H9 (cell line): Measurements from ENCODE around the gene CHGA. TPM values are rescaled to one million over a fixed set of nuclear protein-coding genes. Genes with fewer than 3 reads are reported as not detected.

Source experiments
- DNase-seq: peaks from one replicate; pipeline ENCODE4 v3.0.0-alpha.2; 2017
- H2AFZ ChIP-seq: one replicate; pipeline ENCODE4 v1.6.1; 2013; ENCODE audit warnings: mild to moderate bottlenecking, low read length, control low read depth, moderate library complexity
- H2AK5ac ChIP-seq: 2 replicates; pipeline ENCODE4 v1.6.1; 2013; ENCODE audit warnings: low read length, control low read depth, mixed read lengths; ENCODE audit not compliant: insufficient read length
- H2BK120ac ChIP-seq: one replicate; pipeline ENCODE4 v1.6.1; 2013; ENCODE audit warnings: low read depth, mild to moderate bottlenecking, low read length, control low read depth, inconsistent platforms; ENCODE audit not compliant: poor library complexity, severe bottlenecking
- H2BK12ac ChIP-seq: 2 replicates; pipeline ENCODE4 v1.6.1; 2013; ENCODE audit warnings: low read length, control low read depth, mixed read lengths, low read depth; ENCODE audit not compliant: insufficient read length
- H2BK15ac ChIP-seq: 2 replicates; pipeline ENCODE4 v1.6.1; 2013; ENCODE audit warnings: low read depth, low read length, control low read depth
- H2BK20ac ChIP-seq: one replicate; pipeline ENCODE4 v1.6.1; 2013; ENCODE audit warnings: low read depth, mild to moderate bottlenecking, low read length, control low read depth, inconsistent platforms; ENCODE audit not compliant: poor library complexity, severe bottlenecking
- H2BK5ac ChIP-seq: 2 replicates; pipeline ENCODE4 v1.6.1; 2013; ENCODE audit warnings: low read length, control low read depth, mixed read lengths; ENCODE audit not compliant: insufficient read length
- H3K14ac ChIP-seq: 2 replicates; pipeline ENCODE4 v1.6.1; 2013; ENCODE audit warnings: low read length, control low read depth; ENCODE audit not compliant: insufficient read depth
- H3K18ac ChIP-seq: 2 replicates; pipeline ENCODE4 v1.6.1; 2013; ENCODE audit warnings: low read depth, mild to moderate bottlenecking, mixed read lengths, low read length, control low read depth; ENCODE audit not compliant: insufficient read length
- H3K23ac ChIP-seq: 2 replicates; pipeline ENCODE4 v1.6.1; 2013; ENCODE audit warnings: low read length, control low read depth, mixed read lengths, low read depth; ENCODE audit not compliant: insufficient read length
- H3K23me2 ChIP-seq: 2 replicates; pipeline ENCODE4 v1.6.1; 2013; ENCODE audit warnings: low read depth, mild to moderate bottlenecking, mixed read lengths, low read length, control low read depth; ENCODE audit not compliant: insufficient read length, poor library complexity, severe bottlenecking
- H3K27ac ChIP-seq: 2 replicates; pipeline ENCODE4 v1.5.1; 2013; ENCODE audit warnings: low read length, control low read depth, mixed read lengths, low read depth; ENCODE audit not compliant: insufficient read length
- H3K27me3 ChIP-seq: 2 replicates; pipeline ENCODE4 v1.6.1; 2013; ENCODE audit warnings: low read length, control low read depth, inconsistent platforms; ENCODE audit not compliant: insufficient read depth
- H3K4ac ChIP-seq: 2 replicates; pipeline ENCODE4 v1.6.1; 2013; ENCODE audit warnings: low read depth, mild to moderate bottlenecking, control low read depth, inconsistent platforms, low read length, moderate library complexity
- H3K4me1 ChIP-seq: 2 replicates; pipeline ENCODE4 v1.6.1; 2013; ENCODE audit warnings: low read length, control low read depth, inconsistent platforms; ENCODE audit not compliant: insufficient read depth
- H3K4me2 ChIP-seq: 2 replicates; pipeline ENCODE4 v1.6.1; 2013; ENCODE audit warnings: low read length, control low read depth, mixed read lengths; ENCODE audit not compliant: insufficient read length, insufficient read depth
- H3K56ac ChIP-seq: 2 replicates; pipeline ENCODE4 v1.6.1; 2013; ENCODE audit warnings: low read depth, mild to moderate bottlenecking, mixed read lengths, low read length, control low read depth; ENCODE audit not compliant: insufficient read length
- H3K79me1 ChIP-seq: 2 replicates; pipeline ENCODE4 v1.6.1; 2013; ENCODE audit warnings: low read depth, mild to moderate bottlenecking, moderate library complexity, low read length, control low read depth, inconsistent platforms; ENCODE audit not compliant: insufficient read depth, poor library complexity, severe bottlenecking
- H3K79me2 ChIP-seq: 2 replicates; pipeline ENCODE4 v1.6.1; 2013; ENCODE audit warnings: low read length, control low read depth, inconsistent platforms; ENCODE audit not compliant: insufficient read depth
- H3K9ac ChIP-seq: 2 replicates; pipeline ENCODE4 v1.6.1; 2013; ENCODE audit warnings: low read length, control low read depth, mixed read lengths; ENCODE audit not compliant: insufficient read length; ENCODE audit errors: extremely low read depth
- H3K9me3 ChIP-seq: one replicate; pipeline ENCODE4 v1.6.1; 2013; ENCODE audit warnings: low read depth, low read length, inconsistent platforms; ENCODE audit not compliant: control insufficient read depth
- H3T11ph ChIP-seq: one replicate; pipeline ENCODE4 v1.6.1; 2013; ENCODE audit warnings: mild to moderate bottlenecking, low read length, control low read depth, inconsistent platforms
- H4K20me1 ChIP-seq: one replicate; pipeline ENCODE4 v1.6.1; 2013; ENCODE audit not compliant: control insufficient read depth, insufficient read length, insufficient read depth
- H4K5ac ChIP-seq: 2 replicates; pipeline ENCODE4 v1.6.1; 2013; ENCODE audit warnings: low read depth, mild to moderate bottlenecking, mixed read lengths, low read length, control low read depth; ENCODE audit not compliant: insufficient read length
- H4K8ac ChIP-seq: replicated peaks from 2 replicates; pipeline ENCODE4 v1.6.1; 2013; ENCODE audit warnings: low read length, control low read depth, mixed read lengths, low read depth; ENCODE audit not compliant: insufficient read length
- H4K91ac ChIP-seq: 2 replicates; pipeline ENCODE4 v1.6.1; 2013; ENCODE audit warnings: low read depth, mild to moderate bottlenecking, moderate library complexity, mixed read lengths, low read length, control low read depth; ENCODE audit not compliant: insufficient read length
- H3K27ac Mint-ChIP-seq, 3 experiments: 2 replicates in 2 of 3; 3 replicates in 1 of 3; pipeline ENCODE4 v1.8.0; 2020 to 2021; ENCODE audit warnings: mixed read lengths in 3 of 3, mild to moderate bottlenecking in 1 of 3, moderate library complexity in 1 of 3
- H3K27me3 Mint-ChIP-seq: 2 replicates; pipeline ENCODE4 v1.8.0; 2021; ENCODE audit warnings: low read depth, mild to moderate bottlenecking, moderate library complexity, mixed read lengths
- H3K36me3 Mint-ChIP-seq, 3 experiments: 2 replicates in 2 of 3; 3 replicates in 1 of 3; pipeline ENCODE4 v1.8.0; 2020 to 2021; ENCODE audit warnings: low read depth in 3 of 3, mixed read lengths in 3 of 3; ENCODE audit not compliant: insufficient read depth in 1 of 3
- H3K4me1 Mint-ChIP-seq, 2 experiments: 2 replicates each; pipeline ENCODE4 v1.8.0; 2020; ENCODE audit warnings: mixed read lengths in 2 of 2
- H3K4me3 Mint-ChIP-seq, 2 experiments: 2 replicates in 1 of 2; 3 replicates in 1 of 2; pipeline ENCODE4 v1.8.0; 2020 to 2021; ENCODE audit warnings: mild to moderate bottlenecking in 2 of 2, mixed read lengths in 2 of 2, moderate library complexity in 1 of 2
- H3K9me3 Mint-ChIP-seq, 2 experiments: 2 replicates in 1 of 2; 3 replicates in 1 of 2; pipeline ENCODE4 v1.8.0; 2020; ENCODE audit warnings: mild to moderate bottlenecking in 2 of 2, mixed read lengths in 2 of 2, moderate library complexity in 1 of 2
- CTCF ChIP-seq: fragments of 200-600 bp; sonication (generic); conservative IDR thresholded peaks from 3 replicates; pipeline ENCODE4 v1.8.0; 2021; ENCODE audit warnings: antibody characterized with exemption, mild to moderate bottlenecking
- WGBS: extraction: QIAGEN DNeasy Blood & Tissue Kit; methylation state at CpG from one replicate; pipeline ENCODE4 v1.1.7; 2013; ENCODE audit warnings: missing lambda C conversion rate, low lambda C conversion rate, mixed read lengths; ENCODE audit not compliant: insufficient read length; ENCODE audit errors: extremely low coverage; 5-methylcytosine and 5-hydroxymethylcytosine counted together
- total RNA-seq: library from RNA; stranded (reverse); gene quantifications from 2 replicates; pipeline ENCODE4 v1.2.1, GENCODE V29; 2021

CHGA gene
- total RNA-seq, 1 experiment from 2014 or later: 6.7 TPM

- Histone ChIP-seq H3K23me2 (no peaks in the 10 kb centered on the region), H4K20me1 (no peaks in the 10 kb centered on the region), H3K4ac (no peak overlapping the region), H3K23ac (no peak overlapping the region), H2AFZ (no peak overlapping the region), H3K27ac (no peak overlapping the region), H3K14ac (no peak overlapping the region; the same call in 1 of the 2 replicates), H2BK12ac (no peak overlapping the region), H3K4me1 (no peaks in the 10 kb centered on the region), H4K8ac (no peak overlapping the region), H2BK15ac (no peak overlapping the region), H3K4me2 (no peak overlapping the region), H4K91ac (no peak overlapping the region), H3K9me3 (no peaks in the 10 kb centered on the region), H3K56ac (no peak overlapping the region), H3K9ac (no peak overlapping the region), H3K27me3 (no peaks in the 10 kb centered on the region), H2AK5ac (no peak overlapping the region), H2BK120ac (no peak overlapping the region), H3T11ph (no peak overlapping the region), H3K79me1 (no peaks in the 10 kb centered on the region), H2BK20ac (no peak overlapping the region), H3K79me2 (no peaks in the 10 kb centered on the region), H2BK5ac (no peak overlapping the region), H3K18ac (no peak overlapping the region), H4K5ac (no peak overlapping the region)
- Mint-ChIP-seq H3K4me1 (no peaks in the 10 kb centered on the region), H3K9me3 (peaks cover 0 to 3% of the 10 kb centered on the region in 2 experiments), H3K27ac (no peak overlapping the region), H3K27me3 (peaks cover 31% of the 10 kb centered on the region), H3K4me3 (no peak overlapping the region), H3K36me3 (no peaks in the 10 kb centered on the region; a peak in 1 of 7 replicates)
- TF ChIP-seq CTCF: no peak
- DNase-seq: no peak
- WGBS: no CpG with 5 or more reads among the region's 11 CpGs
Observed at GRCh38 chr14:92886337-92886736, 36.6 kb upstream of the CHGA start.
